ENCODE measurements around the gene SELENOF.
"Not testable (repeated sequence)": the region's sequence is repeated elsewhere in the genome, so short reads cannot be mapped to it uniquely, and the experiment has no call there.

The SELENOF gene

DNA sequence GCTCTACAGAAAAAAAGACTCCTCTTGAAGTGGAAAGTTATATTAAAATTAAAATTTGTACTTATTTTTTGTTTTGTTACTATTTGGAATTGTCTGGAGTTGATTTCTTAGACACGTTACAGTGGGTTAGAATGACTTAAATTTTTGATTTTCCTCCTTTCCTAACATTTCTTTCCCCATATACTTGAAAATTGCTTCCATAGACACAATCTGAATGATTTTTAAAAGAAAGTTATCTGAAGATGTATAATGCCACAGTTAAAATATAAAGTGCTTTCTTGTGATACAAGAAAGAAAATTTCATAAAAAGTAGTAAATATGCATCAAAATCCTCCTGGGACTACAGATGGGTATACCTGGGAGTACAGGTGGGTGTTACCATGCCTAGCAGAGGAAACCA lies 2.8 kb upstream of the SELENOF start:
- no peak for DNase-seq (ENCODE audit: low read depth in 2 of 2, low spot score in 1 of 2)

DNA sequence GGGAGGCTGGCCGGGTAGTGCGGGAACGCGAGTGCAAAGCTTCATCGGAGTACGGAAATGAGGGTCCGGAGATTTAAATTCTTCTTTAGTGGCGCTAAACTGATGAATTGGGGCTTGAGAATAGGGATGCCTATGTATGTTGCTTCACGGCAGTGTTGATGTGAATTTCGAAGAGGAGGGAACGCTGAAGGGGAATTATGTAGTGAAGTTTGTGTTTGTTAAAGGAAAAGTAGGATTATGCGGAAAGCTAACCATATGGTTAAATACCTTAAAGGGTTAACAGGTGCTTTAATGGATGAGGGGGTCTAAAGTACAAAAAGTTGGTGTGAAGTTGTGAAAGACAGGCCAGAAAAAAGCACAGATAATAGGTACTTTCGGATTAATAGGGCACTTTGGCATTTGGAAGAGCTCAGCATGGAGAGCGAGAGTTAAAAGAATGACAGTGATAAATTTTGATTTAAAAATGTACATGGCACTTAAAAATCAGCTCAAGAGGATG lies 1.9 kb upstream of the SELENOF start:
- no peak for DNase-seq (ENCODE audit: low read depth in 2 of 2, low spot score in 1 of 2)

DNA sequence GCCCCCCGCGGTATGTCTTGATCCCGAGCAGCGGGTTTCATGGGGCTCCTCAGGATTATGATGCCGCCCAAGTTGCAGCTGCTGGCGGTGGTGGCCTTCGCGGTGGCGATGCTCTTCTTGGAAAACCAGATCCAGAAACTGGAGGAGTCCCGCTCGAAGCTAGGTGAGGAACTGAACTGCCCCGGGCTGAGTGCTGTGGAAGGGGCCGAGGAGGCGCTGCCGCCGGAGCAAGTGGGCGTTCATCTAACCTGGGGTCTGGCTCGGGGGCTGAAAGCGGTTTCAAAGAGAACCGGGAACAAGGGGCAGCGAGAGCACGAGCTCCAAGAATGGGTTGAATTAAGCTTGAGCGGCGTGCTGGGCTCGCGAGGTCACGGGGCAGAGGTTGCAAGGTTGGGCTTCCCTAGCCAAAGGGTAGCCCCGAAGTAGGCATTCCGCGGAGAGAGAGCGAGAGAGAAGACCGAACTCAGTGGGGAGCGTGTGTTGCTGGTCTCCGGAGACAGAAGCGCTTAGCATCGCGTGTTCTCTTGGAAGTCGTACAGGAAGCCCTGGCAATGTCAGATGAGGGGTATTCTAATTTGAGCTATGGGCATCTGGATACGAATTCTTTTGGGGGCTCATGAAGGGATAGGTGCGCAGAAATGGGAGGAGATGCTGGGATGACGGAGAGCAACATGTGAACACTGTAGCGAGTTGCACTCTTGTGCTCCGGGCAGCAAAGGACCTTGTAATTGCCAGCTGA lies 1.2 kb upstream of the SELENOF start:
- peak; percentile 13 to 16 for DNase-seq (ENCODE audit: low read depth in 2 of 2, low spot score in 1 of 2)

DNA sequence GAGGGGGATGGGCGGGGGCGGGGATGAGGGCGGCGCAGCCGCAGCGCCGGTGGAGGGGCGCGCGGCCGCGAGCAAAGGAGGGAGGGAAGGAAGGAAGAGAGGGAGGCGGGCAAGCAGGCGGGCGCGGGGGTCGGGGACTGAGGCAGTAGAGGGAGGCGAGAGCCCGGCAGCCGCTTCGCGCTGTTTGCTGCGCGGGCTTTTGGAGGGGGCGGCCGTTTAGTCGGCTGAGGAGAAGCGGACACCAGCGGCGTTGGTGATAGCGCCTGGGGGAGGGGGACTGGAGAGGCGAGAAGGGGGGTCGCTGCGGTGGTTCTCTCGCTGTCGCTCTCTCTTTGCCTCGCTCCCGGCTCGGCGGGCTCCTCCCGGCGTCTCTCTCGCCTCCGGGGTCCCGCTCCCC lies 673 bp upstream of the SELENOF start, which contains the start of gene HS2ST1:
TSS of gene HS2ST1 (plus strand) at position 35 of the 397 bp plus-strand sequence.
- no peak for DNase-seq (ENCODE audit: low read depth in 2 of 2, low spot score in 1 of 2)

DNA sequence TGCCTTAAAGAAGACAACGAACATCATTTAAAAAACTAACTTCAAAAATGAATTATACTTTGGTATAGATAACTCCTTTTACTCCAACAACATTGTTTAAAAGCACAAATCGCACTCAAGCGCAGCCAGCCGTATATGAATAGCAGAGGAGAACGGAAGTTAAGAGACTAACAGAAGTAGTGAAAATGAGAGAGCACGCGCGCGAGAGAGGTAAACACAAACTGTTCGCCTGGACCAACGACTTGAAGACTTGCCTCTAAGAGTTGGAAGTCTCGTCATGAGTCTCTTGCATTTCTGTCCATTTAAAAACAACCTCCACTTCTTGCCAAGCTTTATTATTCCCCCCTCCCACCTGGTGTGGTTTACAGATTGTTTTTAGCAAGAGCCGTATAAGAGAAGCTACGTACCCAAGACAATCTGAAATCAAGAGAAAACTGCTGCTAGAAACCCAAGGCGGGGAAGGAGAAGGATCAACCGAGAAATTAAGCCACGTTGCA lies 479 bp downstream of the SELENOF start:
- DNase-seq (ENCODE audit: low read depth in 2 of 2, low spot score in 1 of 2) = peak; percentile 2 to 4

DNA sequence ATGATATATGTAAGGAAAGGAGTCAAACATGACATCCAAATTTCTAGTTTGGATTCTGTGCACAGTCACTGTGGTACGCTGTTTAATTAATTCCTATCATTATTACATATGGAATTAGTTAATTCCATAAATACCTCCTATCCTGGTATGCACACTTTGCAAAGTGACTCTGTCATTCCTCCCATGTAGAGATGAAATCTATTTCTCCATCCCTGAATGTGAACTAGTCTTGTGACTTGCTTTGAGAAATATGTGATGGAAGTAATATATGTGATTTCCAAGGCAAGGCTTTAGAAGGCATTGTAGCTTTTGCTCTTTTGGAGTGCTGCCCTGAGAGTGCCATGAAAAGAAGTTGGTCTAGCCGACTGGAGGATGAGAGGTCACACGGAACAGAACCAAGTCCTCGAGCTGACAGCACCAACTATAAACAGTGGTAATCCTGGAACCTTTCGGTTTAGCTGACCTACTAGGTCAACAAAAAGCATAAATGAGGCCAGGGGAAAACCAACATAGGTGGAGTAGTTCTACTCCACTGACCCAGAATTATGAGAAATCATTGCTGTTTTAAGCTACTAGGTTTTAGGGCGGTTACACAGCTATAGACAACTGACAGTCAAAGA lies 1.5 kb downstream of the SELENOF start:
- no peak for DNase-seq (ENCODE audit: low read depth in 2 of 2, low spot score in 1 of 2)

DNA sequence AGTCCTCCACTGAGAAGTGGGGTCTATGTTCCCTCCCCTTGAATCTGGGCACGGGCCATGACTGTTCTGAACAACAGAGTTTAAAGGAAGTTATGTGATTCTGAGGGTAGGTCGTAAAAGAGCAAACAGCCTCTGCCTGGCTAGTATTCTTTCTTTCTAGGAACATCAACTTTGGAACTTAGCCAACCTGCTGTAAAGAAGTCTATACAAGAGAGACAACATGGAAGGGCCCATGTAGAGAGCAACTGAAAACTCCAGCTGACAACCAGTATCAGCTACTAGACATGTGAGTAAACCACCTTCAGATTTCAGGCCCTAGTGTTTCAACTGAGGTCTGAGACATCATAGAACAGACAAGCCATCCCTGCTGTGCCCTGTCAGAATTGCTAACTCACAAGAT lies 7.5 kb downstream of the SELENOF start:
- no peak for DNase-seq (ENCODE audit: low read depth in 2 of 2, low spot score in 1 of 2)

DNA sequence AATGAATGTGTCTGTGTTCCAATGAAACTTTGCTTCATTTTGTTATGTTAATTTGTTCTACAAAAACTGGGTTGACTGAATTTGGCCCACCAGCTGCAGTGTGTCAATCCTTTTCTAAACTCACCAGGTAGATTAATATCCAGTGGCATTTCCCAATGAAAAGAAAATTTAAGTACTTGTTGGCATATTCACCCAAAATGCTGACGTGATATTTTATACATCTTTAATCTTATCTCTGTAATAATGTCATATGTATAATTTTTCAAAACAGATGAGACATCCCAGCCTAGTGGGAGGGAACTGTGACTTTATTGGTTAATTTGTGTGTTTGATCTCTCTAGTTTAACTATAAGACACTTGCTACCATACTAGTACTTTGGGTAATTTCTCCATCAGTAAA lies 8.1 kb downstream of the SELENOF start:
- DNase-seq (ENCODE audit: low read depth in 2 of 2, low spot score in 1 of 2) = no peak

DNA sequence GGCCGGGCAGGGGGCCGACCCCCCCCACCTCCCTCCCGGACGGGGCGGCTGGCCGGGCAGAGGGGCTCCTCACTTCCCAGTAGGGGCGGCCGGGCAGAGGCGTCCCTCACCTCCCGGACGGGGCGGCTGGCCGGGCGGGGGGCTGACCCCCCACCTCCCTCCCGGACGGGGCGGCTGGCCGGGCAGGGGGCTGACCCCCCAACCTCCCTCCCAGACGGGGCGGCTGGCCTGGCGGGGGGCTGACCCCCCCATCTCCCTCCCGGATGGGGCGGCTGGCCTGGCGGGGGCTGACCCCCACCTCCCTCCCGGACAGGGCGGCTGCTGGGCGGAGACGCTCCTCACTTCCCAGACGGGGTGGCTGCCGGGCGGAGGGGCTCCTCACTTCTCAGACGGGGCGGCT lies 14.5 kb downstream of the SELENOF start:
- DNase-seq (ENCODE audit: low read depth in 2 of 2, low spot score in 1 of 2) = not testable (repeated sequence)

DNA sequence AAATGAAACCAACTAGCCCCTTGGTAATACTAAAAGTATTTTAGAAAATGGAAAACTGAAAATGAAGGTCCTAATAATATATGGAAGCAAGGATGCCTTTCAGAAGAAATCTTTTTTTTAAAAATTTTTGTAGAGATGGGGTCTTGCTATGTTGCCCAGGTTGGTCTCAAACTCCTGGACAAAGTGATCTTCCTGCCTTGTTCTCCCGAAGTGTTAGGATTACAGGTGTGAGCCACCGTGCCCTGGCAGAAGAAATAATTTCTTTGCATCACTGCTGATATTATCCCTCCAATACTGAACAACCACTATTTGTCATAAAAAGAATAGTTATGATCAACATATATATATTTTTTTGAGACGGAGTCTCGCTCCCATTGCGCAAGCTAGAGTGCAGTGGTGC lies 25.6 kb downstream of the SELENOF start:
- DNase-seq (ENCODE audit: low read depth in 2 of 2, low spot score in 1 of 2) = no peak

DNA sequence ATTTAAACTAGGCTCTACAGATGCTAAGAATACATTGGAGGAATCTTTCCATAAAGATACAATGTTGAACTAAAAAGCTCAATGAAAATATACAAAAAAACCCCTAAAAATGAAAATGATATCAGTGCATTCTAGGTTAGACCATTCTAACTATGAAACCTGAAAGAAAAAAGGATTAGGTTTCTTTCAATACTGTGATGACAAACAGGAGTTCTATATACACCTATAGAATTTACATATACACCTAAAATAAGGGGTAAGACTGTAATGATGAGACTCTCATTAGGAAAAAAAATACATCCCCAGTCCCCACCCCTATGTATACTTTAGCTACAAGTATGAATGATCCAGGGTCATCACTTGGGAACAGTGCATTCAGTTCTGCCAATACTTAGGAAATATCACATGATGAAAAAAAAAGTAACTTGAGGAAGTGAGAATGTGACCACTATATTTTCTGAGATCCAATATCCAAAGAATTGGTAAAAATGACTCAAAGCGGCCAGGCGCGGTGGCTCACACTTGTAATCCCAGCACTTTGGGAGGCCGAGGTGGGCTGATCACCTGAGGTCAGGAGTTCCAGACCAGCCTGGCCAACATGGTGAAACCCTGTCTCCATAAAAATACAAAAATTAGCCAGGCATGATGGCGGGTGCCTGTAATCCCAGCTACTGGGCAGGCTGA lies 26.3 kb downstream of the SELENOF start:
- DNase-seq (ENCODE audit: low read depth in 2 of 2, low spot score in 1 of 2) = no peak

DNA sequence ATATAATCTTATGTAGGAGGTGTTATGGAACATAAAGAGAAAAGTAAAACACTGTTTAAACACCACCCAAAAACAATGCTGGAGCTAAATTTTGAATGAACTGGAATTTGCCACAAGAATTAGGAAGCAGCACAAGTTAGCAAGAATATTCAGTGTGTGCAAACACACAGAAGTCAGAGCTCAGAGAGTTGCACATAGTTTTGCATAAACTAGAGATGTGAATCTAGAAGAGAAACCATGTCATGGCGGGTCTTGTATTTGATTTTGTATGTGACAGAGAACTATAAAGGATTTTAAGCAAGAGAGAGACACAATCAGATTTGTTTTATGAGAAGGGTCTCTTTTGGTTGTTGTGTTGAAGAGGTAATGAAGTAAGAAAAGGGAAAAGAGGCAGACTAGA lies 38.2 kb downstream of the SELENOF start:
- DNase-seq (ENCODE audit: low read depth in 2 of 2, low spot score in 1 of 2) = no peak

DNA sequence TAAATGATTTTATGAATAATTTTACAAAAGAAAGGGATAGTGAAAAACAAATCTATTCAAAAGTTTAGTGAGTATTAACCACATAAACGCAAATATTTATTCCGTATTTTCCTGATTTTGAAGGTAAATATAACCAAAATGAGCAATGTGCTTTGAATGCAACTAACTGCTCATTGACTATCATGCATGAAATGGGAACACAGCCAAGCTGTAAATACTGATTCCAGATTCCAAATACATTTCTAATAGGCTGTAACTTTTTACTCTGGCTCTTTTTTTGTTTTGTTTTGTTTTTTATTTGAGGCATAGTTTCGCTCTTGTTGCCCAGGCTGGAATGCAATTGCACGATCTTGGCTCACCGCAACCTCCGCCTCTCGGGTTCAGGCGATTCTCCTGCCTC lies 41.8 kb downstream of the SELENOF start:
- DNase-seq (ENCODE audit: low read depth in 2 of 2, low spot score in 1 of 2) = no peak

DNA sequence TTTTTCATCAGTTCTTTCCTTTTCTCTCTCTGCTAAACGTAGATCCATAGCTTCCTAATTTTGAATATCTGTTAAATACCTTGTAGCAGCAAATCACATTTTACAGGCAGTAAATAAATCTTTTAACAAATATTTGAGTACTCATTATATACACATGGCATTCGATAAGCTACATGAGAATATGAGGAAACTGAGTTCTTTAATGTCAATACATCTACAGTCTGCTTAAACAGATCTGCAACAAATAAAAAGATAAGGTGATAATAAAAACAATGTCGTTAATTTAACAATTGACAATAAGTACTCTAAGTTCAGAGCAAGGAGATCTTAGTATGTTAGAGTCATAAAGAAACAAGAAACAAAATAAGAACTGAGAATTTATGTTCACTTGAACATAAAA lies 42.9 kb downstream of the SELENOF start:
- no peak for DNase-seq (ENCODE audit: low read depth in 2 of 2, low spot score in 1 of 2)

DNA sequence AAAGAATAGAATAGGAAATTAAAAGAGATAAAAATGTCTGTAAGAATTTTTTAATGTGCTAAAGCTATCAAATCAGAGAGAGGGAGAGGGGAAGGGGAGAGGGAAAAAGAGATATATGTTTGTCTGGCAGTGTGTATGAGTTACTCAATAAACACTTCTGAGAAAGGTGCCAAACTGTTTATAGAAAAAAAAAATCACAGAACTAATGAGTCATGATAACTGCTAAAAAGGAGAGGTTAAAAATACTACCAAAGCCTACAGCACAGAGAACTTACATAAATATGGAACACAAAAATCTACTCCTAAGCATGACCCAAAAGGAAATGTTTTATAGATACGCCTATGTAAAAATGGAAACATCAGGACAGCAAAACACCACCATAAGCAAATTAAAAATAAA lies 45.4 kb downstream of the SELENOF start:
- no peak for DNase-seq (ENCODE audit: low read depth in 2 of 2, low spot score in 1 of 2)

DNA sequence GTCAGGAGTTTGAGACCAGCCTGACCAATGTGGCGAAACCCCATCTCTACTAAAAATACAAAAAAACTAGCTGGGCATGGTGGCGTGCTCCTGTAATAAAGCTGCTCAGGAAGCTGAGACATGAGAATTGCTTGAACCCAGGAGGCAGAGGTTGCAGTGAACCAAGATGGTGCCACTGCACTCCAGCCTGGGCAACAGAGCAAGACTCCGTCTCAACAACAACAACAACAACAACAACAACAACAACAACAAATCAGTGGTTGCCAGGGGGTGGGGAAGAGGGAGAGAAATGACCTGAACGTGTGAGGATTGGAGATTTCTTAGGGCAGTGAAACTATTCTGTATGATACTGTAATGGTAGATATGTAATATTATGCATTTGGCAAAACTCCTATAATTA lies 46.6 kb downstream of the SELENOF start:
- not testable (repeated sequence) for DNase-seq (ENCODE audit: low read depth in 2 of 2, low spot score in 1 of 2)

DNA sequence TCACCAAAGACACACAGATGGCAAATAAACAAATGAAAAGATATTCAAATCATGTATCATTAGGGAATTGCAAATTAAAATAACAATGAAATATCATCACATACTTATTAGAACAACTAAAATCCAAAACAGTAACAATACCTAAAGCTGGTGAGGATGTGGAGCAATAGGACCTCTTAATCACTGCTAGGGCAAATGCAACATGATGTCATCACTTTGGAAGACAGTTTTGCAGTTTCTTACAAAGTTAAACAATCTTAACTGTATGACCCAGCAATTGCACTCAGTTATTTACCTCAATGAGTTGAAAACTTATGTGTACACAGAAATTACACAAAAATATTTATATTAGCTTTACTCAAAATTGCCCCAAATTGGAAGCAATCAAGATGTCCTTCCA lies 47.3 kb downstream of the SELENOF start:
- no peak for DNase-seq (ENCODE audit: low read depth in 2 of 2, low spot score in 1 of 2)

DNA sequence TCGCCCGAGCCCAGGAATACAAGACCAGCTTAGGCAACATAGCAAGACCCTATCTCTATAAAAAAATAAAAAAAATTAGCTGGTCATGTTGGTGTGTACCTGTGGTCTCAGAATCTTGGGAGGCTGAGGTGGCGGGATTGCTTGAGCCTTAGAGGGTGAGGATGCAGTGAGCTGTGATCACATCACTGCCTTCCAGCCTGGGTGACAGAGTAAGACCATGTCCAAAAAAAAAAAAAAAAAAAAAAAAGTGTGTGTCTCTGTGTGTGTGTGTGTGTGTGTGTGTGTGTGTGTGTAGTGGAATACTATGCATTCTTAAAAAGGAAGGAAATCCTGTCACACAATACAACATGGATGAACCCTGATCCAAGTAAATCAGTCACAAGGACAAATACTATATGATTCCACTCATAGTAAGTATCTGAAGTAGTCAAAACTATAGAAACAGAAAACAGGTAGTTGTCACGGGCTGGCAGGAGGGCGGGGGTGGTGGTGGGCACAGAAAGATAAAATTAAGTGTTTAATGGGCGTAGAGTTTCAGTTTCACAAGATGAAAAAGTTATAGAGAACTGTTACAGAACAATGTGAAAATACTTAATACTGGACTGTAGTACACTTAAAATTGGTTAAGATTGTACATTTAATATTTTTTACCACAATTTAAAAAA lies 47.8 kb downstream of the SELENOF start:
- DNase-seq (ENCODE audit: low read depth in 2 of 2, low spot score in 1 of 2) = no peak

DNA sequence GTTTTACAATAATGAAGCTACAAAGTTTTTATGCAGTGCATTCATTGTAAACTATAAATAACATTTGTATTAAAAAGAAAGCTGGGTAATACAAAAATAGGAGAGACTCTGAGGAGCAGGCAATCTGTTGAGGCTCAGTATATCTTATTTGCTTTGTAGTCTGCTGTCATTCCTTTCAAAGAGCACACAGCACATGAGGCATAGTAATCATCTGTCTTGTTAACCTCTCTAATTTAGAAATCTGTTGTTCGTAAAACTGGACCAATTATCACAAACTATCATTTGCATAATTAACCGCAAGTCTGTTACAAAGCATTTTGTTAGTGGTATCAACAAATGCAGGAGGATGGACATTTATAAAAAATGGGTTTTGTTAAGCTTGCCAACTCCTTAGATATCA lies 51.0 kb downstream of the SELENOF start:
- no peak for DNase-seq (ENCODE audit: low read depth in 2 of 2, low spot score in 1 of 2)

DNA sequence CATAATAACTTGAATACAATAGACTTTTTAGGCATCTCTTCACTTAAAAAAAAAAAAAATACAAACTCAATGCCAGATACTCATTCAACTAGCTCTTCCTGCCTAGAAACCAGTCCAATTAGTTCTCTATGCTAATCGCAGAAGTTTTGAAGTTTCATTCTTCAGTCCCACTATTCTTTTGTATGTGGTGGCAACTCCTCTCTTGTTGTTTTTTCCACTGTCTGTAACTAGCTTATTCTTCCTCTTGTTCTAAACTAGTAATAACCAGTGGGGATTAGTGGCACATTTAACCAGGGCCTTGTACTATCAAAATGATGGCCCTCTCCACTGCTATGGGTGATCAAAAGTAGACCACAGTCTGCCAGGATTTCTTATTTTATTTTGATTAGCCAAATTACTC lies 52.5 kb downstream of the SELENOF start:
- DNase-seq (ENCODE audit: low read depth in 2 of 2, low spot score in 1 of 2) = no peak

DNA sequence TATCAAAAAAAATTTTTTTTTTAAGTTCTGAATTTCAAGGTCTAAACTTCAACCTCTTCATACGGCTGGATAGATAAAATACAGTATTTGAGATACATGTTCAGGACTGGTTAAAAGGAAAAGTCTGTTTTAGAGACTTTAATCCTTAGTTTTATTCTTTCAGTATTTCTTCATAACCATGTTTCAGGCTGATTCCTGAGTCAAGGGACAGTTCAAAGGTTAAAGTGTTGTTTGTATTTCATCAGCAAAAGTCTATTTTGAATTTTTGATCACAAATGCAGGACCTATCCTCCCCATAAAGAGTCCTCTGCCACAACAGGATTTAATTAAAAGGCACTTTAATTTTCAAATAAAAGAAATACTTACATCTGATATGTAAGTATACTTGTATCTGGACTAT lies 53.5 kb downstream of the SELENOF start:
- DNase-seq (ENCODE audit: low read depth in 2 of 2, low spot score in 1 of 2) = no peak

DNA sequence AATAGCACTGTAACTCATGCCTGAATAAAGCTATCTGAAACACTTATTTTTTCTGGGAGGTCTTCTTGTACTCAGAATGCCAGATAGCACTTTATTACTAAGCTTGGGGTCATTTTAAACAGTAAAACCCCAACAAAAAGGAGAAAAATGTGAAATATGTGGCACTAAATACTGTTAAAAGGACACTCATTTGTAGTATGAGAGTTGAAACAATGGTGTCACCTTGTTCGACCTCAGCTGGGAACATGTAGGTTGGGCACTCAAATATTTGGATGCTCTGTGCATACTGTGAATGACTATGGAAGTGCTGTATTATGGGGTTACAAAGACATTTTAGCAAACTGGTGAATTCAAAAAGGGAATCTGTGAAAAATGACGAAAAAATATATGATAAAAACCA lies 53.9 kb downstream of the SELENOF start:
- no peak for DNase-seq (ENCODE audit: low read depth in 2 of 2, low spot score in 1 of 2)

Measured in stimulated activated CD8-positive, alpha-beta memory T cell treated with anti-CD3 and anti-CD28 coated beads, Interleukin-4, amount 100 ng/mL, for 1 hour (primary cell).